ENCODE results near the gene C1QL1. TPM values are rescaled to one million over a fixed set of nuclear protein-coding genes. Genes with fewer than 3 reads are reported as not detected.
"Not testable (repeated sequence)": the region's sequence is repeated elsewhere in the genome, so short reads cannot be mapped to it uniquely, and the experiment has no call there.

The C1QL1 gene
- total RNA-seq, 1 donor from 2014 or later, result 0.47 TPM

DNA sequence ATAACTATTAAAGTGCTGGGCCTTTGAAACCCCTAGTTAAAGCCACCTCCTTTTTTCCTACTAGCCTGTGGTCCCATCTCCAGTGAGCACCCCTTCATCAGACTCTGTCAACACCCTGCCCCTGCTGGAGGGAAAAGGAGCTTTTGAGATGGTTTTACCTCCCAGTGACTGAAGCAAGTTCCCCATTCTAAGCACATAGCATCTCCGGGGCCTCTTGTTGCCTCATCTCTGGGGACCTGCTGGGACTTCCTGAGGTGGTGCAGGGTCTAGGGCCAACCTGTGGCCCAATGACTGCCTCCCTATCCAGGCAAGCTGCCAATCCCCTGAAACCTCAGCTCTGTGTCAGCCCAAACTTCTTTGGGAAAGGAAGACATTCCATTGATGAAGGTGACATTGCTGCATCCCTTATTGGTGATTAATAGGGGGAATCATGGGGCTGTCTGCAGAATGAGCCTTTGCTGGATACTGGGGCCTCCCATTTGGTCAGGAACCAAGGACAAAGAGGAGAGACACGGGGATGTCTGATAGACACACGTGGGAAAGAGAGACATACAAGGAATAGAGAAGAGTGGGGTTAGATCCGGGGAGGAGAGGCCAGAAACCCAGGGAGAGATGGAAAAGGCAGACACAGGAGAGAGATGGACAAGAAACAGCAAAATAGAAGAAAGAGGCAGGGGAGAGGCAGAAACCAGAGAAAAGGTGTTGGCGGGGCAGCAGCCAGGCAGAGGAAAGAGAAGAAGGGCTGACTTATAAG, 2.4 kb downstream of the C1QL1 start:
- no peak for DNase-seq (ENCODE audit: extremely low read depth, low read depth, low spot score)

- no peak for DNase-seq (ENCODE audit: extremely low read depth, low read depth, low spot score)
Measured at GRCh38 chr17:44961921-44962350, 6.2 kb downstream of the C1QL1 start.

DNA sequence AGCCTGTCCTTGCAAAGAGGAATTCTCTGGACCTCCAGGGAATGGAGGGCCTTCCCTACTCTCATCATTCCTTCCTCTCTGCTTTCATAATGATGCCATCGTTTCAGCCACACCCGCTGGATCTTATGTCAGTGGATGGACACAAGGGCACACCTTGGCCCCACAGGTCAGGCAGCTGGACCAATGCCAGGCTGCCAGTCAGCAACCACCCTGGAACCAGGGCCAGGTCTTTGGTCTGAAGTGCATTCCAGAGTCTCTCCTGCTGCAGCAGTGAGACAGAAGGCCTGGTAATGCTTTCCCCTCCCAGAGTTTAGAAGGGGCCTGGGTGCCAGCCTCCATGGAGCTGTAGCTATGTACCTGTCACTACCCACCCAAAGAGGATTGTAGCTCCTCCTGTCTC, 7.4 kb downstream of the C1QL1 start:
- DNase-seq (ENCODE audit: extremely low read depth, low read depth, low spot score), result no peak

GRCh38 chr17:44959821-44960531, 8.1 kb downstream of the C1QL1 start:
- DNase-seq (ENCODE audit: extremely low read depth, low read depth, low spot score), result no peak

- DNase-seq (ENCODE audit: extremely low read depth, low read depth, low spot score), result no peak
Measured at GRCh38 chr17:44956998-44957981, 10.8 kb downstream of the C1QL1 start.

GRCh38 chr17:44955674-44956425, 12.3 kb downstream of the C1QL1 start:
- DNase-seq (ENCODE audit: extremely low read depth, low read depth, low spot score), result no peak

DNA sequence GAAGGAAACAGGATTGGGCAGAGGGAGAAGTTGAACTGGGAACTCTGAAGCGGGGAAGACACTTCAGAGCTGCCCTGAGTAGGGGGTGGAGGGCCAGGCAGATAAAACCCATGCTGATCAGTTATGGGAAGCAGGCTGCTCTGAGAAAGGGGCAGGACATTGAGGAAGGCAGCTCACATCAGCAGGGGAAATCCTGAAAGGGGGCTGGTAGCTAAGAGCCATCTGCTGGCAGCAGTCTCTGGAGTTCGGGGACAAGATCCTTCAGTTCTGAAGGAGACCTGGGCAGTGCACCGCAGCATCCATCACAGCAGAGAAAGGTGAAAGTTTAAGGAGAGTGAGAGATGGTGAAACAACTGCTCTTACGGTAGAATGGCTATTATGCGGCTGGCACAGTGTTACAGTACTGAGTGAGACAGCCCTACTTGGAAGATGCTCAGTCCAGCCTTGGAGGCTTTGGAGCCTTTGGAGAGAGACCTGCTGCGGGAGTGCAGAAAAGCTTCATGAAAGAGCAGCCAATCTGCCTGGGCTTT, 15.1 kb downstream of the C1QL1 start:
- DNase-seq (ENCODE audit: extremely low read depth, low read depth, low spot score), result no peak

DNA sequence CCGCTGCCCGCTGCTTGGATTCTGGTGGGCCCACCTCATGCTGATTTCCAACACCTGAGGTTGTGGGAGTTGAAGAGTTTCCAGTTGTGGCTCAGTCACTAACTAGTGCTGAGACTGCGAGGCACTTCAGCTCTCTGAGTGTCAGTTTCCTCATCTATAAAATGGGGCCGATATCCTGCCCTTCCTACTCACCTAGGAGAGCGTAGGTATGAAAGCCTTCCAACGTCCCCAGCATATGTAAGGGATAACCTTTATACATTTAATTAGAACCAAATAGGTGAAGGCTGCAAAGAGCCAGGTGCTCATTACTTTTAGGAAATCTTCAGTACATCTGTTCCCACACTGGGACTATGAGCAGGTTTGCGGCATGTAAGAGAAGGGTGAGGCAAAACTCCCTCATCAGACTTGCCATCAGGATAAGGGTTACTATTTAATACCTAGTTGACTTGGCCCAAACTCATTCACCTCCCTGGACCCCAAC, 19.7 kb downstream of the C1QL1 start:
- DNase-seq (ENCODE audit: extremely low read depth, low read depth, low spot score), result no peak

GRCh38 chr17:44947461-44948314, 20.4 kb downstream of the C1QL1 start, which contains the start of gene KIF18B:
Gene KIF18B (minus strand): TSS chr17:44947773. CDS start chr17:44936344, 11,429 bp downstream.
- peak; percentile 90 for DNase-seq (ENCODE audit: extremely low read depth, low read depth, low spot score)

DNA sequence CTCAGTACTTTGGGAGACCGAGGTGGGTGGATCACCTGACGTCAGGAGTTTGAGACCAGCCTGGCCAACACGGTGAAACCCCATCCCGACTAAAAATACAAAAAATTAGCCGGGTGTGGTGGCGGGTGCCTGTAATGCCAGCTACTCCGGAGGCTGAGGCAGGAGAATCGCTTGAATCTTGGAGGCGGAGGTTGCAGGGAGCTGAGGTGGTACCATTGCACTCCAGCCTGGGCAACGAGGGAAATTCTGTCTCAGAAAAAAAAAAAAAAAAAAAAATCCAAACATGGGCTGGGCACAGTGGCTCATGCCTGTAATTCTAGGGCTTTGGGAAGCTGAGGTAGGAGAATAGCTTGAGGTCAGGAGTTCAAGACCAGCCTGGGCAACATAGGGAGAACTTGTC, 22.5 kb downstream of the C1QL1 start:
- DNase-seq (ENCODE audit: extremely low read depth, low read depth, low spot score), result not testable (repeated sequence)

DNA sequence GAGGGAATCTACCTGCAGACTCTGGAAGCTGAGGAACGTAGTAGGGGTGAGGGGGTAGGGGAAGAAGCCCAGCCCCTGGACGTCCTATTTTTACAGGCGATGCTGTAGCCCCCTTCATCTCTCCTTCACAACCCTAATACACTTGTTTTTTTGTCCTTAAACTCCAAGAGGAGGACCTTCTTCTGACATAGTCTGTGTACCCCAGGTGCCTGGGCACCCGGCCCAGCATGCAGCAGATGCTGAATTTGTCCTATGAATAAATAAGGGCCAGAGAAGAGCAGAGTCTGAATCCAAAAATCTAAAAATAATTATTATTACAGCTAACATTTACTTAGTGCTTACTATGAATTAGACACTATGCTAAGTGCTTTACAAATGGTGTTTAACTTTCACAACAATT, 25.6 kb downstream of the C1QL1 start:
- no peak for DNase-seq (ENCODE audit: extremely low read depth, low read depth, low spot score)

DNA sequence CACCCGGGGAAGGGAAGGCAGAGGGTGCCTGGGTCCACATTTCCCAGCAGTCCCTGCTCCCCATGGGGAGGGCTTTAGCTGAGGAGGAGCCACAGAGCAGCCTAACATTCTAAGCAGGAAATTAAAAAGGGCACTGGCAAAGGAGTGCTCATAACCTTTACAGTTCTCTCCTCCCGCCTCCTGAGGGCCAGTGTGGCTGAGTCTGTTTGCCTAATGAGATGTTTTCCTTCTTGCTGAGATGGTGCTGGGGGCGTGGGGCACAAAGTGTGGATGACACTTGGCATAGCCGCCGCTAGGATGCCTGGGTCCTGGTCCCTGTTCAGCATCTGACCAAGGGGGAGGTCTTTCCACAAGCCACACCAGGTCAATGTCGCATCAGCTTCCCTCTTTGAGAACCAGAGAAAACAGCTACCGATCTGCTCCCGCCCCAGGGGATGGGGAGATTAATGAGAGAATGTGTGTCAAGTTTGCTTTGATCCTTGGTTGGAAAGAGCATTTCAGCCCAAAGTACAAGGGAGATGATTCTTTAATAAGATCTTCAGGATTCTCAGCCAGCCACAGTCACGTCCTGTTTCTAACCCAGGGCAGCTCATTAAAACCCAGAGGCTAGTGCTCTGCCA, 26.3 kb downstream of the C1QL1 start:
- no peak for DNase-seq (ENCODE audit: extremely low read depth, low read depth, low spot score)

DNA sequence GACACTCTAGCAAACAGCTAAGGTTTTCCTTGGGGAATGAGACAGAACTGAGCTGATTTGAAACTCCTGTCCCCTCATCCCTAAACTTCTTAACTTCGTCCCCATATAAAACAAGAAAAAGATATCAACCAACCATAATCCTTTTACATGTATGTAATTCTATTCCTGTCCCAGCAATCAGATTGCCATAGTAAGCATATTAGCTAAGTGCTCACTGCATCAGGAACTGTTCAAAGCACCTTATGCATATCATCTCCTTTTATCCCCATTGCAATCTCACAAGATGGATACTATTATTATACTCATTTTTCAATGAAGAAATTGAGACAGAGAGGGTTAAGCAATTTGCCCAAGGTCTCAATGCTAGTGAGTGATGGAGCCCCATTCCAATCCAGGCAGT, 27.3 kb downstream of the C1QL1 start:
- no peak for DNase-seq (ENCODE audit: extremely low read depth, low read depth, low spot score)

- no peak for DNase-seq (ENCODE audit: extremely low read depth, low read depth, low spot score)
Measured at GRCh38 chr17:44940317-44940716, 27.8 kb downstream of the C1QL1 start.

GRCh38 chr17:44935116-44935515, 33.0 kb downstream of the C1QL1 start:
- DNase-seq (ENCODE audit: extremely low read depth, low read depth, low spot score), result no peak

DNA sequence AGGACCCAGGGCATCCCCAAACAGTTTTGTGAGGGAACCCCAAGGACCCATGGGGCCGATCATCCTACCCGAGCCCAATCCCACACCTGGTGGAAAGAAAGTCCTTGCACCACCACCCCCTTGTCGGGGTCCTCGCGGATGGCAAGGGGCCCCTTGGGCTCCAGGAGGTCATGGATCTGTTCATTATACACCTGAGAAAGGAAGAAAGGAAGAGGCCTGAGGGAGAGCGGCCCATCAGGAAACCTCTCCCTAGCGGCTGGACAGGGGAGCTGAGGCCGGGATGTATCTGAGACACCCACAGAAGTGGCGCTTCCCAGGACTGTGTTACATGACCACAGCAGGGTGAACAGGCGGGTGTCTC, 33.4 kb downstream of the C1QL1 start:
- no peak for DNase-seq (ENCODE audit: extremely low read depth, low read depth, low spot score)

DNA sequence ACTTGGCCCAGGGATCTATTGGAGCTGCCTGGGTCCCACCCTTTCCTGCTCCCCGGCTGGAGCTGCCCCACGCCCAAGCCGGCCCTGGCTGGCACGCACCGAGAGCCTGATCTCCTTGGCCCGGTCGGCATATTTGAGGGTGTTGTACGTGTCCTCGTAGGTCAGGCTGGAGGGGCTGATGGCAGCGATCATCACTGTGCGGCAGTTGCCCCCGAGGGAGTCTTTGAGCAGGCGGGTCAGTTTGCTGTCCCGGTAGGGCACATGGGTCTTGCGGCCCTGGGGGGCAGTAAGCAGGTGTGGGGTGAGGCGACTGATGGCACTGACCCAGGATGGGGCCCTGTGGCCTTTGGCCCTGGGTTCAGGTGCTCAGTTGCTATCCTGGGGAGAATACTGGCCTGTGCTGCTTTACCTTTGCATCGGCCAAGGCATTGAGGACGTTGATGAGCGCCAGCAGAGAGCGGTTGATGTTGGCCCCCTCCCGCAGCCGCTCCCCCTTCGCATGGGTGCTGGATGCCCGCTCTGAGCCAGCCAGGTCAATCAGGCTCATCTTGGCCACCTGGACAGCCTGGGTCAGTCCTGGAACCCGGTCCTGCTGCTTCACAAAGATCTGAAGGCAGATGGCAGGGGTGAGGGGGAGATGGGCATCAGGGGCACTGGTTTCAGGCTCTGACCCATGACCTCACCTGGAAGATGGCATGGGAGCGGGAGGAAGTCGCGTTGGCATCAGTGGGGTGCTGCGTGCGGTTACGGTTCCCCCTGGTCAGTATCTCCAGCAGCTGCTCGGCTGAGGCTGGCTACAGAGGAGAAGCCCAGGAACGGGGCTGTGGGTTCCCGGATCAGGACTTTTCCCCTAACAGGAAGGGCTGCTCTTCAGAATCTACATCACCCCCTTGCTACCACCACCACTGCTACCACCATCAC, 34.0 kb downstream of the C1QL1 start:
- DNase-seq (ENCODE audit: extremely low read depth, low read depth, low spot score), result no peak

DNA sequence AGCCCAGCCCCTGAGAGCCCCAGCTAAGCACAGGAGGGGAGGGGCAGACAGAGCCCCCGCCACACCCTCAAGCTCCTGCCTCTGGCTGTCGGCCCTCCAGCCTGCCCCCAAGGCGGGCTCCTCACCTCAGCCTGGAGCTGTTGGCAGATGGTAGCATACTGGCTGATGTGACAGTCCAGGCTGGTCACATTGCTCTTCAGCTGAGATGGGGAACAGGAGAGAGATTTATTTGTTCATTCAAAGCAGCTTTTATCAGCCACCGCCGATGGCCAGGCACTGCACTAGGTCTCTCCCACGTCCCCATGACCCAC, 35.4 kb downstream of the C1QL1 start:
- no peak for DNase-seq (ENCODE audit: extremely low read depth, low read depth, low spot score)

All from glomerular endothelial cell (primary cell).